H1 (cell line): Measurements from ENCODE around the gene MCF2L.

Source experiments
- CTCF ChIP-seq, 3 experiments: IDR thresholded peaks; 1 replicate in 2 of 3; 2 replicates in 1 of 3; pipeline versions ENCODE4 v1.5.1 to v1.6.1; 2011; ENCODE audit warnings: low read length in 3 of 3, mild to moderate bottlenecking in 3 of 3, inconsistent platforms in 2 of 3, low read depth in 1 of 3, moderate library complexity in 1 of 3; ENCODE audit not compliant: insufficient read depth in 1 of 3; ENCODE audit errors: control extremely low read depth in 1 of 3
- KDM4A ChIP-seq: IDR thresholded peaks from one replicate; pipeline ENCODE4 v1.7.1; 2012; ENCODE audit warnings: low read depth, mild to moderate bottlenecking, moderate library complexity, low read length, inconsistent platforms; ENCODE audit not compliant: severe bottlenecking
- POLR2A ChIP-seq, 2 experiments: IDR thresholded peaks; 1 replicate in 1 of 2; 2 replicates in 1 of 2; pipeline ENCODE4 v1.6.1; 2011; ENCODE audit warnings: low read depth in 2 of 2, low read length in 2 of 2, mild to moderate bottlenecking in 2 of 2; ENCODE audit errors: control extremely low read depth in 1 of 2

- TF ChIP-seq CTCF (IDR thresholded peaks at IDR 0.05; ENCODE audit: control extremely low read depth in 1 of 3, insufficient read depth in 1 of 3, low read depth in 1 of 3, low read length in 3 of 3) = no peak
- no peak for TF ChIP-seq KDM4A
- TF ChIP-seq POLR2A (IDR thresholded peaks at IDR 0.05; ENCODE audit: control extremely low read depth in 1 of 2, low read depth in 2 of 2, low read length in 2 of 2) = no peak
These were observed 51.5 kb downstream of the MCF2L start for GRCh38 chr13:113020323-113021080.
